CD4-positive, alpha-beta T cell (primary cell): ENCODE results near the gene MAMSTR. TPM values are rescaled to one million over a fixed set of nuclear protein-coding genes. Genes with fewer than 3 reads are reported as not detected.
"Not testable (repeated sequence)": the region's sequence is repeated elsewhere in the genome, so short reads cannot be mapped to it uniquely, and the experiment has no call there.

ENCODE experiments used
- ATAC-seq: fragments of 200-7000 bp; cut with Tn5 transposase; one replicate; pipeline ENCODE4 v1.10.0; 2022; ENCODE audit warnings: mild to moderate bottlenecking; ENCODE audit not compliant: poor library complexity
- CTCF ChIA-PET: fragments of 350-600 bp; sonication (Branson Sonifier 250); formaldehyde crosslinking; loops from one replicate; lab custom pipeline; 2021; ENCODE audit warnings: antibody characterized with exemption, inconsistent platforms; lab: Charles Lee
- POLR2A ChIA-PET: fragments of 350-600 bp; sonication (Branson Sonifier 250); formaldehyde crosslinking; loops from one replicate; lab custom pipeline; 2021; ENCODE audit warnings: antibody characterized with exemption, inconsistent platforms; lab: Charles Lee
- DNase-seq, 14 experiments: peaks; one replicate each; pipeline ENCODE4 v3.0.0-alpha.2; 2013 to 2020; ENCODE audit warnings: mixed read lengths in 2 of 14
- H3K27ac ChIP-seq, 2 donors: one replicate each; pipeline versions ENCODE4 v1.5.1 to v1.7.0; 2013; ENCODE audit warnings: low read length in 2 of 2, low read depth in 1 of 2, mild to moderate bottlenecking in 1 of 2
- H3K27me3 ChIP-seq, 2 experiments: 1 replicate in 1 of 2; 2 replicates in 1 of 2; pipeline versions ENCODE4 v1.6.1 to v1.7.0; 2013; ENCODE audit warnings: low read length in 2 of 2, control low read depth in 1 of 2, mild to moderate bottlenecking in 1 of 2, moderate library complexity in 1 of 2; ENCODE audit not compliant: insufficient read depth in 2 of 2, control insufficient read depth in 1 of 2
- H3K36me3 ChIP-seq: one replicate; pipeline ENCODE4 v1.6.1; 2013; ENCODE audit warnings: low read length, control low read depth; ENCODE audit not compliant: insufficient read depth
- H3K4me1 ChIP-seq: one replicate; pipeline ENCODE4 v1.6.1; 2013; ENCODE audit warnings: low read length, control low read depth; ENCODE audit not compliant: insufficient read depth
- H3K4me3 ChIP-seq: one replicate; pipeline ENCODE4 v1.5.1; 2013; ENCODE audit warnings: mild to moderate bottlenecking, low read length, moderate library complexity
- H3K9me3 ChIP-seq, 2 experiments: 1 replicate in 1 of 2; 2 replicates in 1 of 2; pipeline versions ENCODE4 v1.6.1 to v1.7.0; 2013; ENCODE audit warnings: low read length in 2 of 2, mild to moderate bottlenecking in 2 of 2, control low read depth in 1 of 2, moderate library complexity in 1 of 2; ENCODE audit not compliant: control insufficient read depth in 1 of 2, insufficient read depth in 1 of 2
- H3K27ac Mint-ChIP-seq: one replicate; pipeline ENCODE4 v1.8.0; 2020; ENCODE audit warnings: mixed read lengths
- H3K27me3 Mint-ChIP-seq: one replicate; pipeline ENCODE4 v1.8.0; 2021; ENCODE audit warnings: mixed read lengths
- H3K36me3 Mint-ChIP-seq: one replicate; pipeline ENCODE4 v1.8.0; 2021; ENCODE audit warnings: low read depth, mixed read lengths
- H3K4me1 Mint-ChIP-seq: one replicate; pipeline ENCODE4 v1.8.0; 2021; ENCODE audit warnings: low read depth, mixed read lengths
- H3K4me3 Mint-ChIP-seq: one replicate; pipeline ENCODE4 v1.8.0; 2020; ENCODE audit warnings: mild to moderate bottlenecking, mixed read lengths
- H3K9me3 Mint-ChIP-seq: one replicate; pipeline ENCODE4 v1.8.0; 2020; ENCODE audit warnings: mixed read lengths
- CTCF ChIP-seq: fragments of 200-600 bp; IDR thresholded peaks from one replicate; pipeline ENCODE4 v1.8.0; 2022; ENCODE audit warnings: antibody characterized with exemption, mild to moderate bottlenecking
- intact Hi-C, 2 experiments: fragments of 100-400 bp; cut with DNase I in 1 of 2; cut with micrococcal nuclease in 1 of 2; formaldehyde crosslinking; loops; one replicate each; pipeline versions ENCODE4 v1.15.1 to v1.9.0; 2023 to 2025; cut with DNase I, micrococcal nuclease
- total RNA-seq, 174 experiments: library from RNA in 2 of 174; stranded (reverse) in 2 of 174; gene quantifications; one replicate each; pipeline ENCODE4 v1.2.3 and lab custom pipeline; 2021 to 2026

MAMSTR gene
- total RNA-seq, 2 experiments from 2014 or later: 0.47 to 0.50 TPM

DNA sequence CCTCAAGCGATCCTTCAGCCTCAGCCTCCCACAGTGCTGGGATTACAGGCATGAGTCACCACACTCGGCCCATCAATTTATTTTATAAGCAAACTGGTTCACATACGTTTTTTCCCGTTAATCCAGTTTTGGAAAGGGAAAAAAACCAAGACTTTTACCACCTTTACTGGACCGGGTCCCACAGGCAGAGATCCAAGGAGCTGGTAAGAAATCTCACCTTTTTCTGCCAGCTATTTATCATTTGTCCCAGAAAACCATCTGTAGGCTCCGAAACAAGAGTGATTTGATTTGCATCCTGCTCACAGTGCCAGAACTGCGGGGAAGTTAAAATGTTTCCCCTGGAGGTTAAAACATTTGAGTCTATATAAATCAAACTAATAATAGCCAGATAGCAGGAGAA, 30.1 kb downstream of the MAMSTR start:
- DNase-seq: no peak
- H3K27me3 Mint-ChIP-seq: no peaks in the 10 kb centered on the region

DNA sequence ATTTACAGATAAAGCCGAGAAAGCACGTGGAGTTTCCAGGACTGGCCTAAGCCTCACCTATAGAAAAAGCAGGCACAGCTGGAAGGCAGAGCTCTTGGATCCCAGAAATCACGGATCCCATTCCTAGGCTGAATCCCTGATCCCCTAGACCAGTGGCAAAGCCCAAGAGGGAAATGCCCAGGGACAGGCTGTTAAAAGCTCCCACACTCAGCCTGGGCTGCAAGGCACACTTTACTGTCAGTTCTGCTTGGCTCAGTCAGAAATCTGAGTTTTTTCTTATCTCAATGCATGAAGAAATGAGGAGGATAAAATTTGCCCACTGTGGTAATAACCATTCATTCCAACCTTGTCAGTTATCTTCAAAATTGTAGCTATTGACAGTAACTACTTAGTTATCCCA, 31.7 kb downstream of the MAMSTR start:
- ATAC-seq (no peak), DNase-seq (no peak)
- Mint-ChIP-seq H3K4me3 (no peak overlapping the region), H3K27me3 (no peaks in the 10 kb centered on the region), H3K27ac (no peak overlapping the region), H3K9me3 (no peaks in the 10 kb centered on the region), H3K36me3 (no peaks in the 10 kb centered on the region), H3K4me1 (no peaks in the 10 kb centered on the region)
- no peaks in the 10 kb centered on the region for H3K4me1 ChIP-seq
- H3K27ac ChIP-seq: no peak overlapping the region
- H3K4me3 ChIP-seq: no peak overlapping the region
- no peaks in the 10 kb centered on the region for H3K27me3 ChIP-seq
- no peak for TF ChIP-seq CTCF
- H3K9me3 ChIP-seq: no peaks in the 10 kb centered on the region
- no peaks in the 10 kb centered on the region for H3K36me3 ChIP-seq
- intact Hi-C loops: no loop called here
- POLR2A ChIA-PET: no interaction called here
- CTCF ChIA-PET: no interaction called here

More for the DNA sequence above, 30.1 kb downstream of the MAMSTR start:
- Histone ChIP-seq H3K4me1 (no peaks in the 10 kb centered on the region), H3K9me3 (no peaks in the 10 kb centered on the region), H3K4me3 (no peak overlapping the region), H3K27ac (no peak overlapping the region), H3K27me3 (no peaks in the 10 kb centered on the region), H3K36me3 (no peaks in the 10 kb centered on the region)
- intact Hi-C loops: no loop called here
- Mint-ChIP-seq H3K27ac (no peak overlapping the region), H3K4me3 (no peak overlapping the region), H3K4me1 (no peaks in the 10 kb centered on the region), H3K36me3 (no peaks in the 10 kb centered on the region), H3K9me3 (no peaks in the 10 kb centered on the region)
- TF ChIP-seq CTCF: no peak
- POLR2A ChIA-PET: no interaction called here
- CTCF ChIA-PET: no interaction called here
- no peak for ATAC-seq

- H3K27me3 Mint-ChIP-seq, intact Hi-C loops, H3K9me3 Mint-ChIP-seq, H3K4me1 ChIP-seq, H3K4me3 ChIP-seq, H3K36me3 ChIP-seq, POLR2A ChIA-PET, H3K27ac Mint-ChIP-seq, H3K4me1 Mint-ChIP-seq, H3K9me3 ChIP-seq, CTCF ChIA-PET, DNase-seq, ATAC-seq, H3K27me3 ChIP-seq, H3K36me3 Mint-ChIP-seq, H3K4me3 Mint-ChIP-seq, H3K27ac ChIP-seq: not testable (repeated sequence)
These were observed 32.9 kb downstream of the MAMSTR start for GRCh38 chr19:48686637-48687036.

GRCh38 chr19:48686088-48686487, 33.4 kb downstream of the MAMSTR start:
- H3K36me3 ChIP-seq: no peaks in the 10 kb centered on the region
- intact Hi-C loops: no loop called here
- no peaks in the 10 kb centered on the region for H3K9me3 ChIP-seq
- Mint-ChIP-seq H3K27ac (no peak overlapping the region), H3K4me3 (no peak overlapping the region), H3K27me3 (no peaks in the 10 kb centered on the region), H3K36me3 (no peaks in the 10 kb centered on the region), H3K4me1 (no peaks in the 10 kb centered on the region), H3K9me3 (no peaks in the 10 kb centered on the region)
- H3K4me3 ChIP-seq: no peak overlapping the region
- TF ChIP-seq CTCF: no peak
- no peak for ATAC-seq
- ChIA-PET POLR2A (no interaction called here), CTCF (no interaction called here)
- H3K4me1 ChIP-seq: no peaks in the 10 kb centered on the region
- H3K27me3 ChIP-seq: no peaks in the 10 kb centered on the region
- DNase-seq: no peak
- H3K27ac ChIP-seq: no peak overlapping the region
